Epithelial cell of prostate (primary cell): ENCODE results near the gene SRMS.

Experiments
- DNase-seq: peaks from one replicate; pipeline ENCODE4 v3.0.0-alpha.2; 2011; ENCODE audit warnings: low read depth, low spot score
- H3K27ac ChIP-seq: fragments of 450-650 bp; 2 replicates; pipeline ENCODE4 v1.5.1; 2017; ENCODE audit warnings: mild to moderate bottlenecking

SRMS gene

GRCh38 chr20:63547725-63548480, at the start of gene SRMS:
Gene SRMS, minus strand, starts transcription at chr20:63547749. Its CDS starts 286 bp downstream, at chr20:63547463.
- DNase-seq, result no peak
- H3K27ac ChIP-seq, result no peak within 1 kb of the TSS

GRCh38 chr20:63596423-63596822, 48.9 kb upstream of the SRMS start:
- no peak for DNase-seq
- H3K27ac ChIP-seq, result no peak overlapping the region

- H3K27ac ChIP-seq, result no peak overlapping the region
- no peak for DNase-seq
These were observed 48.0 kb upstream of the SRMS start for GRCh38 chr20:63595416-63596127.

GRCh38 chr20:63594043-63594561, 46.6 kb upstream of the SRMS start:
- no peak for DNase-seq
- no peak overlapping the region for H3K27ac ChIP-seq

- no peak for DNase-seq
- H3K27ac ChIP-seq, result no peak overlapping the region
These were observed 45.1 kb upstream of the SRMS start for GRCh38 chr20:63592661-63593060.

- DNase-seq, result no peak
These were observed 44.3 kb upstream of the SRMS start for GRCh38 chr20:63591786-63592355.

GRCh38 chr20:63591147-63591533, 43.6 kb upstream of the SRMS start:
- no peak overlapping the region for H3K27ac ChIP-seq
- no peak for DNase-seq

More at GRCh38 chr20:63591786-63592355, 44.3 kb upstream of the SRMS start:
- H3K27ac ChIP-seq, result no peak overlapping the region

GRCh38 chr20:63590218-63591146, 42.9 kb upstream of the SRMS start:
- no peak overlapping the region for H3K27ac ChIP-seq

GRCh38 chr20:63589261-63590217, 42.0 kb upstream of the SRMS start:
- no peak for DNase-seq
- no peak overlapping the region for H3K27ac ChIP-seq

More at GRCh38 chr20:63590218-63591146, 42.9 kb upstream of the SRMS start:
- no peak for DNase-seq

GRCh38 chr20:63588641-63589041, 41.1 kb upstream of the SRMS start:
- no peak overlapping the region for H3K27ac ChIP-seq
- no peak for DNase-seq

- DNase-seq, result no peak
- no peak overlapping the region for H3K27ac ChIP-seq
These were observed 40.4 kb upstream of the SRMS start for GRCh38 chr20:63587776-63588591.

GRCh38 chr20:63587256-63587655, 39.7 kb upstream of the SRMS start:
- DNase-seq, result no peak
- H3K27ac ChIP-seq, result no peak overlapping the region

GRCh38 chr20:63586797-63587196, 39.2 kb upstream of the SRMS start:
- no peak for DNase-seq
- no peak overlapping the region for H3K27ac ChIP-seq

- no peak for DNase-seq
- H3K27ac ChIP-seq, result no peak overlapping the region
These were observed 38.3 kb upstream of the SRMS start for GRCh38 chr20:63585616-63586565.

GRCh38 chr20:63582382-63583063, 35.0 kb upstream of the SRMS start:
- DNase-seq, result no peak
- H3K27ac ChIP-seq, result no peak overlapping the region

GRCh38 chr20:63580796-63581461, 33.4 kb upstream of the SRMS start:
- peak; percentile 51 for DNase-seq

More at GRCh38 chr20:63580796-63581461, 33.4 kb upstream of the SRMS start:
- no peak overlapping the region for H3K27ac ChIP-seq
